Measurements from ENCODE around the gene HEMGN. TPM values are rescaled to one million over a fixed set of nuclear protein-coding genes. Genes with fewer than 3 reads are reported as not detected.

Gene HEMGN
- total and polyA plus RNA-seq, 2 of the 13 experiments (the other 11 are each of a cell fraction or from before 2014, with no cell fraction given) = not detected

DNA sequence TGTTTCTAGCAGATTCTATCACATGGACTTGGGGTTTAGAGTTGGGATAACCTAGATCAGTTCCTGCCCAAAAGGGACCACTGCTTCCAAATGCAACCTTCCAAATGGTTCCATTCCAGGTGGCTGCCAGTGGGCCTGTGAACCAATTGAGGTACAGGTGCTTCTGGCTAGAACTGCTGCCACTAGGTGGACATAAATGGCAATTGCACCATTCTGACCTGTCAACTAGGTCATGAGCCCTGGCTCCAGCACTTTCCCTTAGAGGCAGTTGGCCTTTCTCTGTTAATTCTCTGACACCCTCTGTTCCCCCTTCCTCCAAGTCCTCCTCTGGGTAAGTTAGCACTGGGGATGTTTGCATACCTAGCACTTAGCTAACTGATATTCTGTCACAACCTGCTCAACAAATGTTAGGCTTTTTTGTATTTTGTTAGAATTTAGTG, 16.6 kb upstream of the HEMGN start (continued):
- TF ChIP-seq TFE3 (CRISPR knock-in tag; IDR thresholded peaks at IDR 0.05) (no peak), GPN1 (CRISPR knock-in tag; IDR thresholded peaks at IDR 0.05; ENCODE audit: borderline replicate concordance) (no peak), RXRA (CRISPR knock-in tag; IDR thresholded peaks at IDR 0.05) (no peak), NFYC (CRISPR knock-in tag; IDR thresholded peaks at IDR 0.05) (no peak), SMC3 (IDR thresholded peaks at IDR 0.05; ENCODE audit: low read length) (peak; percentile 74), MXD3 (CRISPR knock-in tag; IDR thresholded peaks at IDR 0.05) (no peak), ZNF644 (CRISPR knock-in tag; IDR thresholded peaks at IDR 0.05; ENCODE audit: low read depth) (0 out of 2 replicates have a peak, but pooled peaks have one; percentile 31), EZH2 (conservative IDR thresholded peaks at IDR 0.05; ENCODE audit: low read depth, low read length) (no peak), GMEB2 (CRISPR knock-in tag; IDR thresholded peaks at IDR 0.05; ENCODE audit: low read depth) (no peak), ZNF777 (CRISPR knock-in tag; IDR thresholded peaks at IDR 0.05) (no peak), ZBTB3 (CRISPR knock-in tag; IDR thresholded peaks at IDR 0.05; ENCODE audit: borderline replicate concordance, low read depth) (no peak), STAG1 (CRISPR knock-in tag; IDR thresholded peaks at IDR 0.05) (peak; percentile 60), IKZF5 (CRISPR knock-in tag; IDR thresholded peaks at IDR 0.05) (no peak), FOXJ3 (CRISPR knock-in tag; IDR thresholded peaks at IDR 0.05; ENCODE audit: borderline replicate concordance) (no peak), MAFG (CRISPR knock-in tag; IDR thresholded peaks at IDR 0.05) (no peak)
- TF ChIP-seq, protein P1, sequence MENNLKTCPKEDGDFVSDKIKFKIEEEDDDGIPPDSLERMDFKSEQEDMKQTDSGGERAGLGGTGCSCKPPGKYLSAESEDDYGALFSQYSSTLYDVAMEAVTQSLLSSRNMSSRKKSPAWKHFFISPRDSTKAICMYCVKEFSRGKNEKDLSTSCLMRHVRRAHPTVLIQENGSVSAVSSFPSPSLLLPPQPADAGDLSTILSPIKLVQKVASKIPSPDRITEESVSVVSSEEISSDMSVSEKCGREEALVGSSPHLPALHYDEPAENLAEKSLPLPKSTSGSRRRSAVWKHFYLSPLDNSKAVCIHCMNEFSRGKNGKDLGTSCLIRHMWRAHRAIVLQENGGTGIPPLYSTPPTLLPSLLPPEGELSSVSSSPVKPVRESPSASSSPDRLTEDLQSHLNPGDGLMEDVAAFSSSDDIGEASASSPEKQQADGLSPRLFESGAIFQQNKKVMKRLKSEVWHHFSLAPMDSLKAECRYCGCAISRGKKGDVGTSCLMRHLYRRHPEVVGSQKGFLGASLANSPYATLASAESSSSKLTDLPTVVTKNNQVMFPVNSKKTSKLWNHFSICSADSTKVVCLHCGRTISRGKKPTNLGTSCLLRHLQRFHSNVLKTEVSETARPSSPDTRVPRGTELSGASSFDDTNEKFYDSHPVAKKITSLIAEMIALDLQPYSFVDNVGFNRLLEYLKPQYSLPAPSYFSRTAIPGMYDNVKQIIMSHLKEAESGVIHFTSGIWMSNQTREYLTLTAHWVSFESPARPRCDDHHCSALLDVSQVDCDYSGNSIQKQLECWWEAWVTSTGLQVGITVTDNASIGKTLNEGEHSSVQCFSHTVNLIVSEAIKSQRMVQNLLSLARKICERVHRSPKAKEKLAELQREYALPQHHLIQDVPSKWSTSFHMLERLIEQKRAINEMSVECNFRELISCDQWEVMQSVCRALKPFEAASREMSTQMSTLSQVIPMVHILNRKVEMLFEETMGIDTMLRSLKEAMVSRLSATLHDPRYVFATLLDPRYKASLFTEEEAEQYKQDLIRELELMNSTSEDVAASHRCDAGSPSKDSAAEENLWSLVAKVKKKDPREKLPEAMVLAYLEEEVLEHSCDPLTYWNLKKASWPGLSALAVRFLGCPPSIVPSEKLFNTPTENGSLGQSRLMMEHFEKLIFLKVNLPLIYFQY (CRISPR knock-in tag; IDR thresholded peaks at IDR 0.05; ENCODE audit: borderline replicate concordance) = no peak
- TF ChIP-seq, protein P2, sequence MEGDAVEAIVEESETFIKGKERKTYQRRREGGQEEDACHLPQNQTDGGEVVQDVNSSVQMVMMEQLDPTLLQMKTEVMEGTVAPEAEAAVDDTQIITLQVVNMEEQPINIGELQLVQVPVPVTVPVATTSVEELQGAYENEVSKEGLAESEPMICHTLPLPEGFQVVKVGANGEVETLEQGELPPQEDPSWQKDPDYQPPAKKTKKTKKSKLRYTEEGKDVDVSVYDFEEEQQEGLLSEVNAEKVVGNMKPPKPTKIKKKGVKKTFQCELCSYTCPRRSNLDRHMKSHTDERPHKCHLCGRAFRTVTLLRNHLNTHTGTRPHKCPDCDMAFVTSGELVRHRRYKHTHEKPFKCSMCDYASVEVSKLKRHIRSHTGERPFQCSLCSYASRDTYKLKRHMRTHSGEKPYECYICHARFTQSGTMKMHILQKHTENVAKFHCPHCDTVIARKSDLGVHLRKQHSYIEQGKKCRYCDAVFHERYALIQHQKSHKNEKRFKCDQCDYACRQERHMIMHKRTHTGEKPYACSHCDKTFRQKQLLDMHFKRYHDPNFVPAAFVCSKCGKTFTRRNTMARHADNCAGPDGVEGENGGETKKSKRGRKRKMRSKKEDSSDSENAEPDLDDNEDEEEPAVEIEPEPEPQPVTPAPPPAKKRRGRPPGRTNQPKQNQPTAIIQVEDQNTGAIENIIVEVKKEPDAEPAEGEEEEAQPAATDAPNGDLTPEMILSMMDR (CRISPR knock-in tag; IDR thresholded peaks at IDR 0.05) = peak; percentile 81
- TF ChIP-seq, protein P3, sequence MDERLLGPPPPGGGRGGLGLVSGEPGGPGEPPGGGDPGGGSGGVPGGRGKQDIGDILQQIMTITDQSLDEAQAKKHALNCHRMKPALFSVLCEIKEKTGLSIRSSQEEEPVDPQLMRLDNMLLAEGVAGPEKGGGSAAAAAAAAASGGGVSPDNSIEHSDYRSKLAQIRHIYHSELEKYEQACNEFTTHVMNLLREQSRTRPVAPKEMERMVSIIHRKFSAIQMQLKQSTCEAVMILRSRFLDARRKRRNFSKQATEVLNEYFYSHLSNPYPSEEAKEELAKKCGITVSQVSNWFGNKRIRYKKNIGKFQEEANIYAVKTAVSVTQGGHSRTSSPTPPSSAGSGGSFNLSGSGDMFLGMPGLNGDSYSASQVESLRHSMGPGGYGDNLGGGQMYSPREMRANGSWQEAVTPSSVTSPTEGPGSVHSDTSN (CRISPR knock-in tag; IDR thresholded peaks at IDR 0.05) = no peak
